HUDEP-2 (cell line): ENCODE results near the gene DPM3.
A peak's percentile ranks its signal among the peaks of the same experiment; 100 is the strongest.
"Not testable (repeated sequence)": the region's sequence is repeated elsewhere in the genome, so short reads cannot be mapped to it uniquely, and the experiment has no call there.

Source experiments
- DNase-seq, 76 experiments: peaks; one replicate each; lab custom pipeline; 2025; ENCODE audit not compliant: unreplicated experiment in 76 of 76; lab: John Stamatoyannopoulos, UW

The DPM3 gene

GRCh38 chr1:155162631-155163030 lies 22.3 kb upstream of the DPM3 start:
- DNase-seq: not testable (repeated sequence)

GRCh38 chr1:155160128-155160527 lies 19.8 kb upstream of the DPM3 start:
- no peak for DNase-seq

GRCh38 chr1:155158991-155159390 lies 18.7 kb upstream of the DPM3 start:
- no peak for DNase-seq

GRCh38 chr1:155155996-155156643 lies 15.8 kb upstream of the DPM3 start:
- DNase-seq: not testable (repeated sequence)

- DNase-seq: no peak
These were observed 5.2 kb upstream of the DPM3 start for GRCh38 chr1:155145491-155145890.

- DNase-seq: no peak
These were observed 1.4 kb upstream of the DPM3 start for GRCh38 chr1:155141749-155142148.

GRCh38 chr1:155140630-155140953 lies 261 bp upstream of the DPM3 start:
- DNase-seq: no peak

GRCh38 chr1:155137154-155137949 lies 3.0 kb downstream of the DPM3 start:
- peak in 58 of 76 experiments; percentile 8 to 76 (median 36) for DNase-seq

GRCh38 chr1:155136748-155137147 lies 3.6 kb downstream of the DPM3 start:
- DNase-seq: peak in 58 of 76 experiments; percentile 12 to 85 (median 44)

- peak in 72 of 76 experiments; percentile 35 to 95 (median 86) for DNase-seq
These were observed 4.8 kb downstream of the DPM3 start, which contains the start of gene SLC50A1 for GRCh38 chr1:155135415-155136028. SLC50A1 (plus strand) TSS chr1:155135852; CDS start chr1:155135912, 60 bp downstream.

- peak in 70 of 76 experiments; percentile 14 to 83 (median 64) for DNase-seq
These were observed 5.4 kb downstream of the DPM3 start for GRCh38 chr1:155134880-155135414.

GRCh38 chr1:155134322-155134721 lies 6.0 kb downstream of the DPM3 start:
- DNase-seq: no peak

GRCh38 chr1:155133799-155134281 lies 6.5 kb downstream of the DPM3 start:
- DNase-seq: no peak

GRCh38 chr1:155131856-155132255 lies 8.5 kb downstream of the DPM3 start:
- DNase-seq: no peak

GRCh38 chr1:155131285-155131684 lies 9.0 kb downstream of the DPM3 start:
- no peak for DNase-seq

GRCh38 chr1:155130272-155131006 lies 9.9 kb downstream of the DPM3 start:
- no peak for DNase-seq

- no peak for DNase-seq
These were observed 11.4 kb downstream of the DPM3 start for GRCh38 chr1:155128755-155129473.

- DNase-seq: peak in 1 of 76 experiments; percentile 19
These were observed 12.2 kb downstream of the DPM3 start for GRCh38 chr1:155127967-155128754.
